Peyer's patch (tissue), 4 donors: ENCODE measurements around the gene PBX1. TPM values are rescaled to one million over a fixed set of nuclear protein-coding genes. Genes with fewer than 3 reads are reported as not detected.

Experiments used
- DNase-seq, 3 donors: peaks; one replicate each; pipeline ENCODE4 v3.0.0-alpha.2; 2017 to 2019
- H3K27ac ChIP-seq, 4 donors: fragments of 200-600 bp; sonication (generic); one replicate each; pipeline ENCODE4 v1.5.1; 2016 to 2019
- H3K27me3 ChIP-seq, 2 donors: fragments of 200-600 bp; sonication (generic); one replicate each; pipeline ENCODE4 v1.5.1; 2019
- H3K36me3 ChIP-seq, 3 donors: fragments of 200-600 bp; sonication (generic); one replicate each; pipeline ENCODE4 v1.5.1; 2016 to 2019
- H3K4me1 ChIP-seq, 4 donors: fragments of 200-600 bp; sonication (generic); one replicate each; pipeline ENCODE4 v1.5.1; 2016 to 2019
- H3K4me3 ChIP-seq, 4 donors: fragments of 200-600 bp; sonication (generic); 1 replicate in 3 of 4; 2 replicates in 1 of 4; pipeline ENCODE4 v1.5.1; 2016 to 2019; ENCODE audit warnings: mild to moderate bottlenecking in 1 of 4
- H3K9me3 ChIP-seq, 4 donors: fragments of 200-600 bp; sonication (generic); one replicate each; pipeline ENCODE4 v1.5.1; 2016 to 2019; ENCODE audit warnings: mild to moderate bottlenecking in 1 of 4
- CTCF ChIP-seq, 6 experiments: fragments of 450-650 bp in 4 of 6; fragments of 200-600 bp in 2 of 6; sonication (generic) in 1 of 6; IDR thresholded peaks; one replicate each; pipeline ENCODE4 v1.5.1; 2017 to 2019; ENCODE audit warnings: antibody characterized with exemption in 6 of 6, mild to moderate bottlenecking in 3 of 6, moderate library complexity in 1 of 6
- POLR2A ChIP-seq, 2 donors: fragments of 450-650 bp; IDR thresholded peaks; one replicate each; pipeline ENCODE4 v1.5.1; 2017; ENCODE audit warnings: antibody characterized with exemption in 2 of 2, mild to moderate bottlenecking in 2 of 2, moderate library complexity in 2 of 2
- total RNA-seq, 4 donors: library from RNA; depleted of rRNA; stranded (reverse); fragments of >200 nt; gene quantifications; one replicate each; pipeline ENCODE4 v1.1.0, GENCODE V29; 2016

The PBX1 gene
- total RNA-seq, 4 donors from 2014 or later: 20.6 to 57.5 (median 40.4) TPM

- TF ChIP-seq CTCF (IDR thresholded peaks at IDR 0.05): no peak
- TF ChIP-seq POLR2A (IDR thresholded peaks at IDR 0.05): no peak
- Histone ChIP-seq H3K27me3 (no peaks in the 10 kb centered on the region), H3K4me3 (no peak overlapping the region), H3K9me3 (no peaks in the 10 kb centered on the region), H3K27ac (no peak overlapping the region), H3K4me1 (no peaks in the 10 kb centered on the region), H3K36me3 (no peaks in the 10 kb centered on the region)
- no peak for DNase-seq
Measured at GRCh38 chr1:164865385-164865784, 306.4 kb downstream of the PBX1 start.

GRCh38 chr1:164867590-164867989, 308.6 kb downstream of the PBX1 start:
- H3K27ac ChIP-seq: no peak overlapping the region

GRCh38 chr1:164868990-164869389, 310.0 kb downstream of the PBX1 start:
- DNase-seq: no peak
- Histone ChIP-seq H3K4me3 (no peak overlapping the region), H3K4me1 (no peaks in the 10 kb centered on the region), H3K9me3 (no peaks in the 10 kb centered on the region), H3K27ac (no peak overlapping the region), H3K36me3 (no peaks in the 10 kb centered on the region), H3K27me3 (no peaks in the 10 kb centered on the region)
- TF ChIP-seq POLR2A (IDR thresholded peaks at IDR 0.05) (no peak), CTCF (IDR thresholded peaks at IDR 0.05) (no peak)

More at GRCh38 chr1:164867590-164867989, 308.6 kb downstream of the PBX1 start:
- H3K9me3 ChIP-seq: no peaks in the 10 kb centered on the region
- H3K36me3 ChIP-seq: no peaks in the 10 kb centered on the region
- H3K27me3 ChIP-seq: no peaks in the 10 kb centered on the region
- H3K4me1 ChIP-seq: no peaks in the 10 kb centered on the region
- DNase-seq: no peak
- H3K4me3 ChIP-seq: no peak overlapping the region
- TF ChIP-seq CTCF (IDR thresholded peaks at IDR 0.05) (no peak), POLR2A (IDR thresholded peaks at IDR 0.05) (no peak)

GRCh38 chr1:164875518-164875917, 316.5 kb downstream of the PBX1 start:
- H3K9me3 ChIP-seq: no peaks in the 10 kb centered on the region
- no peaks in the 10 kb centered on the region for H3K27me3 ChIP-seq
- no peaks in the 10 kb centered on the region for H3K4me1 ChIP-seq
- no peak for TF ChIP-seq POLR2A (IDR thresholded peaks at IDR 0.05)
- TF ChIP-seq CTCF (IDR thresholded peaks at IDR 0.05): no peak
- no peak for DNase-seq
- no peak overlapping the region for H3K4me3 ChIP-seq
- no peak overlapping the region for H3K27ac ChIP-seq
- H3K36me3 ChIP-seq: no peaks in the 10 kb centered on the region

- Histone ChIP-seq H3K4me3 (no peak overlapping the region), H3K4me1 (no peaks in the 10 kb centered on the region), H3K27ac (no peak overlapping the region), H3K36me3 (no peaks in the 10 kb centered on the region), H3K27me3 (no peaks in the 10 kb centered on the region), H3K9me3 (no peaks in the 10 kb centered on the region)
- TF ChIP-seq POLR2A (IDR thresholded peaks at IDR 0.05): no peak
- TF ChIP-seq CTCF (IDR thresholded peaks at IDR 0.05): no peak
- DNase-seq: no peak
Measured at GRCh38 chr1:164876398-164877116, 317.6 kb downstream of the PBX1 start.
